Activated CD4-positive, alpha-beta T cell treated with anti-CD3 and anti-CD28 coated beads for 36 hours (primary cell): ENCODE results near the gene AQP12B. TPM values are rescaled to one million over a fixed set of nuclear protein-coding genes. Genes with fewer than 3 reads are reported as not detected.
"Not testable (repeated sequence)": the region's sequence is repeated elsewhere in the genome, so short reads cannot be mapped to it uniquely, and the experiment has no call there.

Experiments
- ATAC-seq: fragments of 200-7000 bp; cut with Tn5 transposase; one replicate; pipeline ENCODE4 v1.10.0; 2021; ENCODE audit warnings: mild to moderate bottlenecking, moderate library complexity
- CTCF ChIA-PET: fragments of 350-600 bp; sonication (Branson Sonifier 250); formaldehyde crosslinking; loops from one replicate; lab custom pipeline; 2021; ENCODE audit warnings: antibody characterized with exemption; lab: Charles Lee
- POLR2A ChIA-PET: fragments of 350-600 bp; sonication (Branson Sonifier 250); formaldehyde crosslinking; loops from one replicate; lab custom pipeline; 2021; ENCODE audit warnings: antibody characterized with exemption, inconsistent platforms; lab: Charles Lee
- DNase-seq: peaks from one replicate; pipeline ENCODE4 v3.0.0-alpha.2; 2020
- H3K27ac Mint-ChIP-seq: one replicate; pipeline ENCODE4 v1.8.0; 2021; ENCODE audit warnings: mixed read lengths
- H3K27me3 Mint-ChIP-seq: one replicate; pipeline ENCODE4 v1.8.0; 2021; ENCODE audit warnings: mixed read lengths
- H3K36me3 Mint-ChIP-seq: one replicate; pipeline ENCODE4 v1.8.0; 2021; ENCODE audit warnings: low read depth, mixed read lengths
- H3K4me1 Mint-ChIP-seq: one replicate; pipeline ENCODE4 v1.8.0; 2021; ENCODE audit warnings: mixed read lengths
- H3K4me3 Mint-ChIP-seq: one replicate; pipeline ENCODE4 v1.8.0; 2021; ENCODE audit warnings: mild to moderate bottlenecking, moderate library complexity, mixed read lengths
- H3K9me3 Mint-ChIP-seq: one replicate; pipeline ENCODE4 v1.8.0; 2021; ENCODE audit warnings: low read depth, mixed read lengths
- intact Hi-C, 2 experiments: fragments of 100-400 bp; cut with DNase I in 1 of 2; cut with micrococcal nuclease in 1 of 2; formaldehyde crosslinking; loops; one replicate each; pipeline versions ENCODE4 v1.14.2 to v1.15.1; 2022 to 2024; cut with DNase I, micrococcal nuclease
- total RNA-seq, 2 experiments: library from RNA; stranded (reverse); gene quantifications; one replicate each; pipeline ENCODE4 v1.2.3, GENCODE V29; 2021

Gene AQP12B
- total RNA-seq, 2 experiments from 2014 or later: not detected

DNA sequence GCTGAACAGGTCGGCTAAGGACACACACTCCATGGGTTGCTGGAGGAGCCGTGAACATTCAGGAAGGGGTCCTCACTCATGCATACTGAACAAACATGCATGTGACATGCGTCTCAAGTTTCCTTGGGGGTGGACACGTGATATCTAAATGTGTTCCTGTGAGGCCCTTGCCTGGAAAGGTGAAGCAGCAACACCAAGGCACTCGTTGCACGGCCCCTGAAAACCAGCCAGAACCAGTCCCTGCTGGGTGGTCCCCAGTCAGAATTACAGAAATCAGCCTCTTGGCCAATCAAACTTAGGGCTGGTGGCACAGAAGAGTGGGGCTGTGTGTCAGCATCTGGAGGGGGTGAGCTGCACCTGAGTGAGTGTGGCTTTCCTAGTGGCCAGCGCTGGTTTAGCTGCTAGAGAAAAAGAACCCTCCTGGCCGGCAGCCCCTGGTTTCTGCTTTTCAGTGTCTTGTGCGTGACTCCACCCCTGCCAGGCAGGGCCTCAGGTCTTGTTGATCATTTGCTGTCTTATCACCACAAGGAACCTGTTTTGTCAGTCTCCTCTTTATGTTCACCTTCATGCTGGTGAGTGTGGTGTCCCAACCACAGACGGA lies 3.2 kb upstream of the AQP12B start:
- ChIA-PET POLR2A (no interaction called here), CTCF (no interaction called here)
- intact Hi-C loops: no loop called here
- Mint-ChIP-seq H3K4me3 (no peak overlapping the region), H3K4me1 (no peaks in the 10 kb centered on the region), H3K27me3 (no peaks in the 10 kb centered on the region), H3K36me3 (no peaks in the 10 kb centered on the region), H3K27ac (no peak overlapping the region), H3K9me3 (no peaks in the 10 kb centered on the region)
- no peak for DNase-seq
- no peak for ATAC-seq

DNA sequence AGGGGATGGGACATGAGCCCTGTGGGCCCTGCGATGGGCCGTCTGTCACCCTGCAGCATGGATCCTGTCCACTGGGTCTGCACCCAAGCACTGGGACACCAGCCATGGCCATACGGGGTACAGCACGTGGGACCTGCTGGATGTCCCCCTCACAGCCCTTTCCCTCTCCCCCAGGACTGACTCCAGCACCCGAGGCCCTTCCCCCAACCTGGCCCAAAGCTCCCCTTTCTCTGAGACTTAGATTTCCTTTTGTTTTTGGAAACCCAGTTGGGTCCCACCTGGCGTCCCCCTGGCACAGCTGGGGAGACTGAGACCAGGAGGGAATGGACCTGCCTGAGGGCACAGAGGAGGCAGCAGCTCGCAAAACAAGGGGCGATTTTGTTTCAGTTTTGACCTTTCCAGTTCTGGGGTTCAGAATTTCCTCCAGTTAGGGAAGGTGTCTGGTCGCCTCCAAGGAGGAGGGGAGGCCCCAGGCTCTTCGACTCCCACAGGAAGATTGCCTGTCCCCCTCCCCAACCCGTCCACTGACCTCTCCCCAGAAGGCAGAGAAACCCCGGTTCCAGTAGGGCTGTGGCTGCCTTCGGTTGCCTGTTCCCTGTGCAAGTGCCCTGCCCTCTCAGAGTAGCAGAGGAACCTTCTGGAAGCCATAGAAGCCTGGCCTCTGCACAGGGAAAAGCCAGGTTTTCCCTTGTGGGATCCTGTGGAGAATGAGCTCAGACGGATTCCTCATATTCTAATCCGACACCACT lies 1.5 kb upstream of the AQP12B start:
- not testable (repeated sequence) for H3K27me3 Mint-ChIP-seq, H3K4me3 Mint-ChIP-seq

DNA sequence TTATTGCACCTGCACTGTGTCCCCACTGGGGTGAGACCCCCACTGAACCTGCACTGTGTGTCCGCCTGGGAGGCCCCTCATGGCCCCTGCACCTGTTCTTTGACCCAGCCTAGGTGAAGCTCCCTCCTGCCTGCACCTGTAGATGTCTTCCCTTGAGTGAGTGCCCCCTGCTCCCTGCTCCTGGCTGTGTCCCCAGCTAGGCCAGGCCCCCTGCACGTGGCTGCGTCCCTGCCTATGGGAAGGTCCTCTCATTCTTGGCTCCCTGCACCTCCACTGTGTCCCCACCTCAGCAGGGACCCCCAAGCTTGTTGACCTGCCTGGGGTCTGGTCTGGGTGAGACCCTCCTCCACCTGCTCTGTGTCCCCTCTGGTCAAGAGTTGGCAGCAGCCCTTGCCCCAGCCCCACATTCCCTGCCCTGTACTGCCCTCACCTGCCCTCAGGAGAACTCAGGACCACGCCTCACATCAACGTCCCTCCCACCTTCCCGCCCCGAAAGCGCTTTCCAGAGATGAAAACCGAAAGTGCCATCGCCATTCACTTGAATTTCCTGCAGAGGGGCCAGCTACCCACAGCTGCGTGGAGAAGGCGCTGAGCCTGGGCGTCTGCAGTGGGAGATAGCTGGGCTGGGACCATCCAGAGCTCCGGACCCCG lies 769 bp upstream of the AQP12B start:
- CTCF ChIA-PET, H3K36me3 Mint-ChIP-seq, intact Hi-C loops, H3K27ac Mint-ChIP-seq, H3K27me3 Mint-ChIP-seq, H3K4me1 Mint-ChIP-seq, H3K4me3 Mint-ChIP-seq, POLR2A ChIA-PET, H3K9me3 Mint-ChIP-seq, DNase-seq: not testable (repeated sequence)
- peak; percentile 44 for ATAC-seq

More for the DNA sequence above, 1.5 kb upstream of the AQP12B start:
- ATAC-seq, H3K36me3 Mint-ChIP-seq, intact Hi-C loops, H3K4me1 Mint-ChIP-seq, DNase-seq, CTCF ChIA-PET, POLR2A ChIA-PET, H3K27ac Mint-ChIP-seq, H3K9me3 Mint-ChIP-seq: not testable (repeated sequence)

DNA sequence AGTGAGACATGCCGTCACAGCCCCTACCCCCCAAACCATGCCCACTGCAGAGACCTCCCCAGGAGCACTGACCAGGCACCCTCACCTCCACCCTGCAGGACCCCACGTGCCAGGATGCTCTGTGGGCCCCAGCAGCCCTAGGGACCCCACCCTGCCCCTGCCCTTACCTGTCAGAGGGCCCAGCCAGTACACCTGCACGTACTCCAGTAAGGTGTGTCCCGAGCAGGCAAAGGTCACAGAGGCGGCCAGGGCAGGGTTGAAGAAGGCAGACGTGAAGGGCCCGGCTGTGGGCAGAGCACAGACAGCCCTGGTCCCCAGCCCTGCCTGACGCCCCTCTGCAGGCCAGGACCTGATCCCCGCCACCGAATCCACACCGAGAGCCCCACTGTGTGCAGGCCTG lies 2.5 kb downstream of the AQP12B start:
- DNase-seq, H3K36me3 Mint-ChIP-seq, H3K4me1 Mint-ChIP-seq, ATAC-seq, intact Hi-C loops, CTCF ChIA-PET, POLR2A ChIA-PET, H3K27ac Mint-ChIP-seq, H3K4me3 Mint-ChIP-seq, H3K9me3 Mint-ChIP-seq, H3K27me3 Mint-ChIP-seq: not testable (repeated sequence)

DNA sequence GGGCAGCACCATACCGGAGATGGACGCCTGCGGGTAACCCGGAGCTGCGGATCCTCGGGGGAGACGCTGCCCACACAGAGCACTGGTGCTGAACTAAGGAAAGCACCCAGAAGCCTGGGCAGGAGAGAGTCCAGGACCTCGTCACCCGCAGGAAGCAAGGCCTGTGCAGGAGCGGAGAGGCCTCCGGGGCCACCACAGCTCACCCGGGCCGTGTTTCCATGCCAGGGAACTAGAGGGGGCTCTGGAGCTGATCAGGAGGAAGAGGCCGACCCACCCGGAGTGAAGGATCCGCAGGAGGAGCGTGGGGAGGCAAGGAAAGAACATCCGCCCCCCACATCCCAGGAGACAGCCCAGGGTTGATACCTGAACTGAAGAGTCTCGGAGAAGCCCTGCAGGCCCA lies 3.8 kb downstream of the AQP12B start:
- H3K27me3 Mint-ChIP-seq, POLR2A ChIA-PET, CTCF ChIA-PET, H3K4me3 Mint-ChIP-seq, DNase-seq, intact Hi-C loops, ATAC-seq, H3K9me3 Mint-ChIP-seq, H3K27ac Mint-ChIP-seq, H3K36me3 Mint-ChIP-seq, H3K4me1 Mint-ChIP-seq: not testable (repeated sequence)

DNA sequence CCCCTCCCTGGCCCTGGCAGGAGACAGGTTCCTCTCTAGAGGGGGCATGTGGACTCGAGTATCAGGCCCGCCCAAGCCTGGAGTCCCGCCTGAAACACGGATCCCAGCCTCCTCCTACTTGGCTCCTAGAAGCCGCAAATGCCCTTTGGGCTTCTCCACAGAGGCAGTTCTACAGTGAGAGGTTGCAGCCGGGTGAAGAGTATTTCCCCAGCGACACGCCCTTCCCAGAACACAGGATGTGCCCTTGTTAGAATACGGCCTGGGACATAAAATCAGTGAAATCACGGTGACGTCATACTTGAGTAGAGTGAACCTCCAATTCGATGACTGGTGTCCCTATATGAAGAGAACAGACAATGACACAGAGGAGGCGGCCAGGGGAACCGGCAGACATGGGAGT lies 4.6 kb downstream of the AQP12B start:
- H3K4me1 Mint-ChIP-seq, CTCF ChIA-PET, H3K27me3 Mint-ChIP-seq: not testable (repeated sequence)

DNA sequence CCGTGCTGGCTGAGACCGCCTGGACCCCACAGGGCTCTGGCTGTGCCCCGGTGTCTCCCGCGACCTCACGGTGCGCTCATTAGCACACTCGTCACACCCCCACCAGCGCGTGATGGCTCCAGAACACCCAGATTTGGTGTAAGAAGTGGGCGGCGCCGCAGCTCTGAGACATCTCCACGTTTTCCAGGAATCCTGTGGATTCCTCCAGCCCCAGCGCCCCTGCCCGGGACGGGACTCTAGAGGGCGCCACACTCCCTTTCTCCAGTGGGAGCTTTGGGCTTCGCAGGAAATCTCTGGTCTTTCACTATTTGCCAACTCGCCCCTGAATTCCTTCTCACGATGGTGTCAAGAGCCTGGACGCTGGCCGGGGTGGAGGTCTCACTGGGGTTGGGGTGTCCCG lies 7.3 kb downstream of the AQP12B start:
- POLR2A ChIA-PET, H3K36me3 Mint-ChIP-seq, H3K27ac Mint-ChIP-seq, CTCF ChIA-PET, DNase-seq, intact Hi-C loops, H3K4me1 Mint-ChIP-seq, H3K4me3 Mint-ChIP-seq, H3K9me3 Mint-ChIP-seq: not testable (repeated sequence)
- H3K27me3 Mint-ChIP-seq: peaks cover 12% of the 10 kb centered on the region
- ATAC-seq: peak; percentile 44

More for the DNA sequence above, 4.6 kb downstream of the AQP12B start:
- intact Hi-C loops, DNase-seq, POLR2A ChIA-PET, H3K36me3 Mint-ChIP-seq, ATAC-seq, H3K4me3 Mint-ChIP-seq, H3K27ac Mint-ChIP-seq, H3K9me3 Mint-ChIP-seq: not testable (repeated sequence)

DNA sequence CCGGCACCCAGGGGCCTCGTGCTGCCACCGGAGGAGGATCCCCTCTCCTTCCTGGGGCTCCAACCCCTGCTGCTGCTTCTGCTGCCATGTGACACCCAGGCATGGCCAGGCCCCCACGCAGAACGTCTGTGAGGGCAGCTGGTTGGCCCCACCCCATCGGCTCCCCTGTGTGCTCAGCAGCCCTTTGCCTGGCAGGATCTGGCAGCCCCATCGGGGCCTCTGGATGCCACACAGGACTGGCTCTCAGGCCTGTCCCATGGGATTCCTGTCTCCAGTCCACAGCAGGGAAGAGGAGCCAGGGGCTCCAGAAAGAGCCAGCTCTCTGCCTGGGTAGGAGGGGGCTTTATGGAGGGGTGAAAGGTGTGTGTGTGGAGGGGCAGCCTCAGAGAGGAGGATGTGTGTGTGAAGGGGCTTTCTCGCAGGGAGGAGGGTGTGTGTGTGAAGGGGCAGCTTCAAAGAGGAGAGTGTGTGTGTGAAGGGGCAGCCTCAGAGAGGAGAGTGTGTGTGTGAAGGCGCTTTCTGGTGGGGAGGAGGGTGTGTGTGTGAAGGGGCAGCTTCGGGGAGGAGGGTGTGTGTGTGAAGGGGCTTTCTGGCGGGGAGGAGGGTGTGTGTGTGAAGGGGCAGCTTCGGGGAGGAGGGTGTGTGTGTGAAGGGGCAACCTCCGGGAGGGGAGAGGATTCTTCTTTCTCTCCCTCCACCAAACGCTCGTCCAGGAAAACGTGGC lies 8.1 kb downstream of the AQP12B start:
- H3K4me1 Mint-ChIP-seq, CTCF ChIA-PET, DNase-seq, POLR2A ChIA-PET, H3K36me3 Mint-ChIP-seq, H3K4me3 Mint-ChIP-seq, H3K9me3 Mint-ChIP-seq, ATAC-seq, intact Hi-C loops, H3K27ac Mint-ChIP-seq: not testable (repeated sequence)
- peaks cover 12% of the 10 kb centered on the region for H3K27me3 Mint-ChIP-seq

DNA sequence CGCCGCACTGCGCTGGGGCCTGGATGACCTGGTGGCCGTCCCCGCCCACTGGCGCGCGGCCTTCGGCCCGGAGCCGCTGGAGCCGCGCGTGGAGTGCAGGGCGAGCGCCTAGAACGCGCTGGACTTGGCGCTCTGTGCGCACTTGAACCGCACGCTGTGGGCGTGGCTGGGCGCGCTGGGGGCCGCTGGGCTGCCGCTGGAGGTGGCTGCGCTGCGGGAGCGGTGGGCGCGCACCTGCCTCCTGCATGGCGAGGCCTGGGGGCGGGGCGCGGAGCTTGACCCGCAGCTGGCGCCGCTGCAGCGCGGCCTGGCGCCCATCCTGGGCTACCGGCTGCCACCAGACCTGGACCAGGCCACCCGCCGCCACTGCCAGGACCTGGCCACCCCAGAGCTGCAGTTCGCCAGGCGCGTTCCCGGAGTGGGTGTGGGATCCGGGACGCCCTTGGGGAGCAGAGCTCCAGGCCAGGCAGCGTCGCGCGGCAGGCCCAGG lies 9.9 kb downstream of the AQP12B start:
- no peaks in the 10 kb centered on the region for H3K4me1 Mint-ChIP-seq
- CTCF ChIA-PET: no interaction called here
- DNase-seq (no peak), ATAC-seq (no peak)
- H3K4me3 Mint-ChIP-seq: no peak overlapping the region
- H3K9me3 Mint-ChIP-seq: no peaks in the 10 kb centered on the region
- no peaks in the 10 kb centered on the region for H3K36me3 Mint-ChIP-seq
- POLR2A ChIA-PET: no interaction called here
- no peak overlapping the region for H3K27ac Mint-ChIP-seq
- intact Hi-C loops: no loop called here
- peaks cover 12% of the 10 kb centered on the region for H3K27me3 Mint-ChIP-seq

DNA sequence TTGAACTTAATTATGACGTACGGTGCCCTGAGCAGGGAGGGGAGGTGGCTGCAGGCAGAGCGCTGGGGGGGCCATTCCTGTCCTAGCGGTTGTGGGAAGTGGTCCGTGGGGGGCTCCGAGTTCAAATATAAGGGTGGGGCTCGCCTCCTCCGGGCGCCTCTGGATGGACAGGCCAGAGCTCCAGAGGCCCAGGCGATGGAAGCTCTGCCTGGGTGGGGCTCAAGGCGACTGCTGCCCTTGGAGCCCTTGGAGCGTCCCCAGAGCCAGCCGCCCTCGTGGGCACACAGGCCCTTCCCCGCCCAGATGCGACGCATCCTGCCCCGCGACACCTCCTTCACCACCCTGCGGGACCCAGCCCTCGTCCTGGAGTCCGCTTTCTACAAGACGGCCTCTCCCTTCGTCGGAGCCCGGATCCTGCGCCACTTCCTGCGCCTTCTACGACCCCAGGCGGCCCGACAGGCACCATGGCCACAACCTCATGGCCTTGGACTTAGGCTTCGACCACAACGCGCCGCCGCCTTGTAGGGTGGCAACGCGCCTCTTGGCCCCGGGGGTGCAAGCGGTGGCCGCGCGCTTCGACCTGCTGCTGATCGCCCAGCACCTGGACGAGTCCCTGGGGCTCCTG lies 10.5 kb downstream of the AQP12B start:
- H3K36me3 Mint-ChIP-seq: no peaks in the 10 kb centered on the region
- H3K4me3 Mint-ChIP-seq: no peak overlapping the region
- no peaks in the 10 kb centered on the region for H3K4me1 Mint-ChIP-seq
- H3K27ac Mint-ChIP-seq: no peak overlapping the region
- DNase-seq (no peak), ATAC-seq (no peak)
- ChIA-PET CTCF (no interaction called here), POLR2A (no interaction called here)
- intact Hi-C loops: no loop called here
- H3K9me3 Mint-ChIP-seq: no peaks in the 10 kb centered on the region
- peaks cover 15% of the 10 kb centered on the region for H3K27me3 Mint-ChIP-seq

DNA sequence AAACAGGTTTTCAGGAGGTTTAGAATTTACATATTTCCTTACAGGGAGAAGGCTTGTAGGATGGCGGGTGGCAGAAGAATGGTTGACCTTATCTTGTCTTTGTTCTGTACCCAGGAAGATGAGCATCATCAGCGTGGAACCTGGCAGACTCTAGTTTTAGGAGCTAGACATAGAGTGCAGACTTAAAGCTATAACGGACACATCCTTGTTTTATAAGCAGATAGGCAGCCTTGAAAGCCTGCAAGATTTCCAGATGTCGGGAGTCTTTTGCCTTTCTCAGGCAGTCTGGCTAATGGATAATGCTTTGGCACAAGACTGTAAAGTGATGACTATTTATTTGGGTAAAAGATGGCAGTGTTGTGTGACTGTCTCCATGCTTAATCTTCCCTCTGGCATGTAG lies 11.7 kb downstream of the AQP12B start:
- CTCF ChIA-PET: no interaction called here
- H3K36me3 Mint-ChIP-seq: no peaks in the 10 kb centered on the region
- POLR2A ChIA-PET: no interaction called here

More for the DNA sequence above, 11.7 kb downstream of the AQP12B start:
- intact Hi-C loops: no loop called here
- Mint-ChIP-seq H3K9me3 (no peaks in the 10 kb centered on the region), H3K4me3 (no peak overlapping the region), H3K27me3 (peaks cover 24% of the 10 kb centered on the region), H3K27ac (no peak overlapping the region), H3K4me1 (no peaks in the 10 kb centered on the region)
- no peak for ATAC-seq
- DNase-seq: no peak
